ENCODE results near the gene NACC1. TPM values are rescaled to one million over a fixed set of nuclear protein-coding genes. Genes with fewer than 3 reads are reported as not detected.
A peak's percentile ranks its signal among the peaks of the same experiment; 100 is the strongest.

NACC1 gene
- polyA plus RNA-seq, 2 of the 4 experiments (the other 2 are of a cell fraction), result 26.1 to 37.9 TPM

DNA sequence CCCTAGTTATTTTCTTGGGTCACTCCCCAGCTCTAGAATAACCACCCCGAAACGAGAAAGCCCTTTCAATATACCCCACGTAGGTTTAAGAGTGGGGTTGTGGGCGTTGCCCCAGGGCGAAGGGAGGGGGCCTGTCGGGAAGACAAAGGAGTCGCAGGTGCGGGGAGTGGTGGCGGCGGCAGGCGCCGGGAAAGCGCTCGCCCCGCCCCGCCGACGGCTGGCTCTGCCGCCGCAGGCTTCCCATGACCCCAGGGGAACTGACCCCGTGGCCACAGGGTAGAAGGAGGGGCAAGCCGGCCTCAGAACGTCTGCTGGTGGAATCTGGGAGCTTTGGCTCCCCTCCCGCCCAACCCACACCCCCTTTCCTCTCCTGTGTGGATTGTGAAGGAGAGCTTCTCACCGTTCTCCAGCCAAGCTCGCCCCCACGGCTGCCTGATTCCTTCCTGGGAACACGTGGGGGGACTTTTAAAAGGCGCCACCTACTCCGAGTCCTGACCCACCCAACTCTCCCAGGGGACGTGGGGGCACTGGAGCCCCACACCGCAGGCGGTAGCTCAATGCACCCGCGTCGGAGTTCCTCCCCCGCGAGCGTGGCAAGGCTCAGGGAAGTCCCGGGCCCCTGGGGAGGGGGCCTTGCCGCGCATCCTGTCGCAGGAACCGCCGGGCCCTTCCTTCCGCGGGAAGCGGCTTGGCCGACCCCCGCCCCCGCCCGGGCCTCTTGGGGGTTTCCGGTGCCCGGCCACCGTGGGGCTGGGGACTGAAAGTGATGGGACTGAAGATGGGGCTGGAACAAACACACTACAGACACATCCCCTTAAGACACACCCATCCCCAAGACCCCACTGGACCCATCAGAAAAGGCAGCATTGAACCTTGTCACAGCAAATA, 37.7 kb downstream of the NACC1 start (continued):
- no peak for TF ChIP-seq ZNF302 (CRISPR knock-in tag; IDR thresholded peaks at IDR 0.05)
- TF ChIP-seq, protein P1, sequence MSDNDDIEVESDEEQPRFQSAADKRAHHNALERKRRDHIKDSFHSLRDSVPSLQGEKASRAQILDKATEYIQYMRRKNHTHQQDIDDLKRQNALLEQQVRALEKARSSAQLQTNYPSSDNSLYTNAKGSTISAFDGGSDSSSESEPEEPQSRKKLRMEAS (IDR thresholded peaks at IDR 0.05), result peak; percentile 57

DNA sequence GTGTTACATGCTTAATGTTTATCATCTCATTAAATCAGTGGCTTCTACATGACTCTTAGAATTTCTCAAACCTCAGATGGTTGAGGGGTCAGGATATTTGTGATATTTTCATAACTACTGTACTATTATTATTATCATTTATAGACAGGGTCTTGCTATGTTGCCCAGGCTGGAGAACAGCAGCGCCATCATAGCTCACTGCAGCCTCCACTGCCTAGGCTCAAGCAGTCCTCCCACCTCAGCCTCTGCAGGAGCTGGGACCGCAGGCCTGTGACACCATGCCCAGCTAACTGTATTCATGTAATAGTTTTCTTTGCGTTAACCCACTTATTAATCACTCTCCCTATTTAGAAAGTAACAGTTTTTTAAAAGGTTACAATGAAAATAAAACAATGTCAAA, 41.6 kb downstream of the NACC1 start:
- FAIRE-seq, result no peak
- DNase-seq (ENCODE audit: low read depth in 1 of 2, low spot score in 1 of 2), result no peak
- H3K4me3 ChIP-seq, result no peak overlapping the region
- H3K9me3 ChIP-seq, result no peaks in the 10 kb centered on the region
- ATAC-seq, result no peak
- H3K4me1 ChIP-seq, result peaks cover 42% of the 10 kb centered on the region
- H3K4me2 ChIP-seq, result no peak overlapping the region
- H3K27ac ChIP-seq, result peak overlapping the region in 1 of 2 experiments; percentile 100; a peak in 1 of 6 replicates
- 97% methylated on average over 3 of the region's 3 CpGs for WGBS (ENCODE audit: missing lambda C conversion rate)
- ChIA-PET POLR2A (no interaction called here), CTCF (no interaction called here)
- no peak for TF ChIP-seq RAD21 (conservative IDR thresholded peaks at IDR 0.05 in 1 of 2, IDR thresholded peaks at IDR 0.05 in 1 of 2)

DNA sequence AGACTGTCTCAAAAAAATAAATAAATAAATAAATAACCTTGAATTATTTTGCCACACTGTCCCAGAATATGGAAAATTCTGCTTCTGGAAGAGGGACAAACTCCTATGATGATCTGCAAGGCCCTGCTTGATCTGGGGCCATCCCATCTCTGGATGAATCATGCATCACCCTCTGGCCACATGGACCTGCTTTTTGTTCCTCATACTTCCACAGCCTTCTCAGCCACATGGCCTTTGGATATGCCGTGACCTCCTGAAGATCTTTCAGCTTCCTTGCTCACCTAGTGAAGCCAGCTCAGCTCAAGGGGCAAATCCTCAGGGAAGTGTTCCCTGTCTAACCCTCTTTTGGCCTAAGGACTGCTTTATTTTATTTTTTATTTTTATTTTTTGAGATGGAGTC, 42.5 kb downstream of the NACC1 start:
- TF ChIP-seq, protein P1 (IDR thresholded peaks at IDR 0.05), result peak; percentile 85
- no peak for TF ChIP-seq FOXS1 (CRISPR knock-in tag; IDR thresholded peaks at IDR 0.05)
- peak; percentile 73 for TF ChIP-seq MYC (IDR thresholded peaks at IDR 0.05; ENCODE audit: borderline replicate concordance, low read length)
- TF ChIP-seq, protein P2, sequence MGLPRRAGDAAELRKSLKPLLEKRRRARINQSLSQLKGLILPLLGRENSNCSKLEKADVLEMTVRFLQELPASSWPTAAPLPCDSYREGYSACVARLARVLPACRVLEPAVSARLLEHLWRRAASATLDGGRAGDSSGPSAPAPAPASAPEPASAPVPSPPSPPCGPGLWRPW (IDR thresholded peaks at IDR 0.05), result no peak
- TF ChIP-seq FOSL2 (IDR thresholded peaks at IDR 0.05), result no peak
- peak; percentile 23; the same call in 1 of the 2 replicates for TF ChIP-seq FOSL2 (CRISPR knock-in tag; IDR thresholded peaks at IDR 0.05)
- H3K9me3 ChIP-seq, result no peaks in the 10 kb centered on the region
- peaks cover 51% of the 10 kb centered on the region for H3K4me1 ChIP-seq
- ATAC-seq (no peak), DNase-seq (ENCODE audit: low read depth in 1 of 2, low spot score in 1 of 2) (peak in 1 of 2 experiments; percentile 63), FAIRE-seq (no peak)
- WGBS (ENCODE audit: missing lambda C conversion rate), result 77% methylated on average over 1 of the region's 1 CpG
- POLR2A ChIA-PET, result interaction anchor here (5.4 kb wide), 1 partner anchor 8 kb away, joined by 72 read pairs; no protein-coding TSS in a partner anchor
- peak overlapping the region; percentile 23; the same call in 2 of the 3 replicates for H3K4me2 ChIP-seq
- CTCF ChIA-PET, result interaction anchor here (1.2 kb wide), 1 partner anchor 103 kb away, joined by 4 read pairs; no protein-coding TSS in a partner anchor
- H3K27ac ChIP-seq, result peak overlapping the region; percentile 100; a peak in 5 of 6 replicates
- H3K4me3 ChIP-seq, result no peak overlapping the region

DNA sequence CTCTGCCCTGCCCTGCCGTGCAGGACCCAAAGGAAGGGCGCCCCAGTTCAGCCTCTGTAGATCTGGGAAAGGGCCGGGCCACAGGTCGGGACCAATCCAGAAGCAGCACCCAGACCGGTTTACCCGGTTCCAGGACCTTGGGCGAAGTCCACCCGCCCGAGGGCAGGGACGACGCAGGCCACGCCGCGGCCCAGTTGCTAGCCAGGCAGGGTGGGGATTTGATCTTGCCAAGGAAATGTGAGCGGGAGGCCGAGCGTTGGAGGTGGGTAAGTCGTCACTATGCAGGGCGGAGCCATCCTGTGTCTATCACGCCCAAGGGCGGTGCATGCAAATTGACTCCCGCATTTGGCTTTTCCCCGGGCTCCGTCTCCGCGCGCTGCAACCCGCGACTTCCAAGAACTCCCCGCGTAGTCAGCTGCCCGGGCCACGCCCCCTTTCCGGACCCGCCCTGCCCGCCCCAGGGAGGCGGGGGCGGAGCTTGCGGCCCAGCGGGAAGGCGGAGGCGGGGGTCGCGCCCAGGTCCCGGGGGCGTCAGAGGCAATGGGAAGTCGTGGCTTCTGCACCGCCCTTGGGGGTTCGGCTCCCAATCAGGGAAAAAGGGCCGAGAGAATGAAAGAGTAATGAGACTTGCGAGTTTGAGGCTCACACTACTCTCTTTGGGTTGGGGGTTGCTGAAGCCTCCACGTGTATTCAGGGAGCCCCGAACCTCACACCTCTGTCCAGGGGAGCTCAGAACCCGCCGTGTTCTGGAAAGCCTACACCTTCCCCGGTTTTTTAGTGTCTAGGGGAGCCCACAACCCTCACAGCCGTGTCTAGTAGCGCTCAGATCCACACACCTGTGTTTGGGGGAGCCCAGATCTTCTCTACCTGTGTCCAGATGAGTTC, 44.9 kb downstream of the NACC1 start:
- ChIA-PET CTCF (interaction anchor here (0.5 to 3.0 kb wide), 9 partner anchors 8 to 188 kb away, joined by 3 to 10 read pairs (median 5); partner anchors contain the start of genes IER2 and STX10), POLR2A (interaction anchor here (0.6 to 5.4 kb wide), 7 partner anchors 8 to 109 kb away, joined by 3 to 72 read pairs (median 4); partner anchors contain the start of genes IER2 and STX10)
- Histone ChIP-seq H3K4me3 (peak overlapping the region; percentile 42), H3K27ac (peak overlapping the region; percentile 100), H3K4me1 (peaks cover 59% of the 10 kb centered on the region), H3K9me3 (no peaks in the 10 kb centered on the region), H3K4me2 (peak overlapping the region; percentile 99)
- DNase-seq (ENCODE audit: low read depth in 1 of 2, low spot score in 1 of 2) (peak in 1 of 2 experiments; percentile 99), ATAC-seq (peak; percentile 62 to 69), FAIRE-seq (no peak)
- WGBS (ENCODE audit: missing lambda C conversion rate), result 4% methylated on average over 16 of the region's 58 CpGs
- TF ChIP-seq HOXB5 (CRISPR knock-in tag; IDR thresholded peaks at IDR 0.05) (0 out of 2 replicates have a peak, but pooled peaks have one; percentile 54), NFE2L2 (conservative IDR thresholded peaks at IDR 0.05; ENCODE audit: low read length) (no peak), CHD4 (IDR thresholded peaks at IDR 0.05; ENCODE audit: borderline replicate concordance) (no peak), HOXB13 (CRISPR knock-in tag; IDR thresholded peaks at IDR 0.05; ENCODE audit: low read depth) (no peak), KDM1A (IDR thresholded peaks at IDR 0.05; ENCODE audit: low read depth) (no peak), FOSB (CRISPR knock-in tag; IDR thresholded peaks at IDR 0.05) (no peak; the same call in 1 of the 2 replicates), MYC (IDR thresholded peaks at IDR 0.05; ENCODE audit: borderline replicate concordance, low read length) (0 out of 2 replicates have a peak, but pooled peaks have one; percentile 25), TP53 (CRISPR knock-in tag; IDR thresholded peaks at IDR 0.05) (no peak), MAFK (IDR thresholded peaks at IDR 0.05; ENCODE audit: partially characterized antibody) (no peak), SREBF2 (IDR thresholded peaks at IDR 0.05) (no peak), FOXS1 (CRISPR knock-in tag; IDR thresholded peaks at IDR 0.05) (no peak), POLR2AphosphoS2 (conservative IDR thresholded peaks at IDR 0.05; ENCODE audit: low read length) (no peak), JUN (IDR thresholded peaks at IDR 0.05) (peak; percentile 36 to 39; a peak in 4 of 5 replicates), PHF8 (IDR thresholded peaks at IDR 0.05; ENCODE audit: borderline replicate concordance, low read depth) (no peak), RARB (CRISPR knock-in tag; IDR thresholded peaks at IDR 0.05) (no peak)
- TF ChIP-seq, protein P3, sequence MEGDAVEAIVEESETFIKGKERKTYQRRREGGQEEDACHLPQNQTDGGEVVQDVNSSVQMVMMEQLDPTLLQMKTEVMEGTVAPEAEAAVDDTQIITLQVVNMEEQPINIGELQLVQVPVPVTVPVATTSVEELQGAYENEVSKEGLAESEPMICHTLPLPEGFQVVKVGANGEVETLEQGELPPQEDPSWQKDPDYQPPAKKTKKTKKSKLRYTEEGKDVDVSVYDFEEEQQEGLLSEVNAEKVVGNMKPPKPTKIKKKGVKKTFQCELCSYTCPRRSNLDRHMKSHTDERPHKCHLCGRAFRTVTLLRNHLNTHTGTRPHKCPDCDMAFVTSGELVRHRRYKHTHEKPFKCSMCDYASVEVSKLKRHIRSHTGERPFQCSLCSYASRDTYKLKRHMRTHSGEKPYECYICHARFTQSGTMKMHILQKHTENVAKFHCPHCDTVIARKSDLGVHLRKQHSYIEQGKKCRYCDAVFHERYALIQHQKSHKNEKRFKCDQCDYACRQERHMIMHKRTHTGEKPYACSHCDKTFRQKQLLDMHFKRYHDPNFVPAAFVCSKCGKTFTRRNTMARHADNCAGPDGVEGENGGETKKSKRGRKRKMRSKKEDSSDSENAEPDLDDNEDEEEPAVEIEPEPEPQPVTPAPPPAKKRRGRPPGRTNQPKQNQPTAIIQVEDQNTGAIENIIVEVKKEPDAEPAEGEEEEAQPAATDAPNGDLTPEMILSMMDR (IDR thresholded peaks at IDR 0.05), result no peak
- TF ChIP-seq, protein P4, sequence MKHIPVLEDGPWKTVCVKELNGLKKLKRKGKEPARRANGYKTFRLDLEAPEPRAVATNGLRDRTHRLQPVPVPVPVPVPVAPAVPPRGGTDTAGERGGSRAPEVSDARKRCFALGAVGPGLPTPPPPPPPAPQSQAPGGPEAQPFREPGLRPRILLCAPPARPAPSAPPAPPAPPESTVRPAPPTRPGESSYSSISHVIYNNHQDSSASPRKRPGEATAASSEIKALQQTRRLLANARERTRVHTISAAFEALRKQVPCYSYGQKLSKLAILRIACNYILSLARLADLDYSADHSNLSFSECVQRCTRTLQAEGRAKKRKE (CRISPR knock-in tag; IDR thresholded peaks at IDR 0.05; ENCODE audit: low read depth), result no peak; the same call in 1 of the 2 replicates
- TF ChIP-seq, protein P2 (IDR thresholded peaks at IDR 0.05), result no peak
